SJSA1 (cell line): ENCODE results near the gene PRKACB. TPM values are rescaled to one million over a fixed set of nuclear protein-coding genes. Genes with fewer than 3 reads are reported as not detected.
A peak's percentile ranks its signal among the peaks of the same experiment; 100 is the strongest.
"Not testable (repeated sequence)": the region's sequence is repeated elsewhere in the genome, so short reads cannot be mapped to it uniquely, and the experiment has no call there.

ENCODE experiments used
- DNase-seq, 2 experiments: peaks; one replicate each; pipeline ENCODE4 v3.0.0-alpha.2; 2015 to 2020; ENCODE audit warnings: low spot score in 2 of 2, low read depth in 1 of 2
- H3K27ac ChIP-seq: fragments of 250-450 bp; sonication (Bioruptor Pico); 2 replicates; pipeline ENCODE4 v1.5.1; 2020; ENCODE audit warnings: mild to moderate bottlenecking, moderate library complexity
- H3K27me3 ChIP-seq: fragments of 250-450 bp; sonication (Bioruptor Pico); replicated peaks from 2 replicates; pipeline ENCODE4 v1.5.1; 2020; ENCODE audit warnings: mild to moderate bottlenecking, moderate library complexity
- H3K36me3 ChIP-seq: fragments of 250-450 bp; sonication (Bioruptor Pico); 2 replicates; pipeline ENCODE4 v1.5.1; 2020; ENCODE audit warnings: mild to moderate bottlenecking
- H3K4me1 ChIP-seq: fragments of 250-450 bp; sonication (Bioruptor Pico); replicated peaks from 2 replicates; pipeline ENCODE4 v1.6.1; 2021; ENCODE audit warnings: mild to moderate bottlenecking
- H3K4me3 ChIP-seq: fragments of 250-450 bp; sonication (Bioruptor Pico); 2 replicates; pipeline ENCODE4 v1.5.1; 2020; ENCODE audit warnings: mild to moderate bottlenecking
- H3K9me3 ChIP-seq: fragments of 250-450 bp; sonication (Bioruptor Pico); replicated peaks from 2 replicates; pipeline ENCODE4 v1.5.1; 2020; ENCODE audit warnings: mild to moderate bottlenecking
- total RNA-seq: library from RNA; depleted of rRNA; stranded (reverse); fragments of >200 nt; shearing (Covaris generic); gene quantifications from 2 replicates; pipeline ENCODE4 v1.2.3, GENCODE V29; 2014; rRNA removed

Gene PRKACB
- total RNA-seq, 1 experiment from 2014 or later: 51.7 TPM

DNA sequence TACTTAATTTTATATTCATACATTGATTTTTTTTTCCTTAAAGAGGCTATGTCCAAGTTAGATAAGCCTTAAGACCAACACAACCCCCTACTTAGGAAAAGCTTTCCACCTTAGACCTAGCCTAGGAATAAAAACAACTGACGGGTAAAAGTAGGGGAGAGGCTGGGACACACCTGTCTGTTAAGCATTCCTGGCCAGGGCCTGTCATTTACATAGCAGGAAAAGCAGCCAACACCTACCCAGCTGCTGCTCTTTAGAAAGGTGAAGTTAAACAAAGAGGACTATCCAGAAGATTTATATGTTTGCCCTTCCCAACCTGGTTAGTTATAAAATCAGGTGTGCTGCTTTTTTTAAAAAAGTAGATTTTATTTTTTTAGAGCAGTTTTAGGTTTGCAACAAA, 128.3 kb downstream of the PRKACB start:
- H3K27me3 ChIP-seq: no peaks in the 10 kb centered on the region
- H3K36me3 ChIP-seq: no peaks in the 10 kb centered on the region
- no peak for DNase-seq
- peaks cover 7% of the 10 kb centered on the region for H3K4me1 ChIP-seq
- H3K27ac ChIP-seq: no peak overlapping the region
- no peaks in the 10 kb centered on the region for H3K9me3 ChIP-seq
- no peak overlapping the region for H3K4me3 ChIP-seq

GRCh38 chr1:84277343-84278059, 133.4 kb downstream of the PRKACB start:
- Histone ChIP-seq H3K27me3 (no peaks in the 10 kb centered on the region), H3K9me3 (no peaks in the 10 kb centered on the region), H3K36me3 (no peaks in the 10 kb centered on the region), H3K27ac (no peak overlapping the region), H3K4me3 (no peak overlapping the region), H3K4me1 (no peaks in the 10 kb centered on the region)
- DNase-seq: no peak

GRCh38 chr1:84278905-84279304, 134.8 kb downstream of the PRKACB start:
- no peaks in the 10 kb centered on the region for H3K27me3 ChIP-seq
- H3K27ac ChIP-seq: no peak overlapping the region
- no peaks in the 10 kb centered on the region for H3K9me3 ChIP-seq
- no peak overlapping the region for H3K4me3 ChIP-seq
- DNase-seq: no peak
- H3K36me3 ChIP-seq: no peaks in the 10 kb centered on the region
- H3K4me1 ChIP-seq: no peaks in the 10 kb centered on the region

DNA sequence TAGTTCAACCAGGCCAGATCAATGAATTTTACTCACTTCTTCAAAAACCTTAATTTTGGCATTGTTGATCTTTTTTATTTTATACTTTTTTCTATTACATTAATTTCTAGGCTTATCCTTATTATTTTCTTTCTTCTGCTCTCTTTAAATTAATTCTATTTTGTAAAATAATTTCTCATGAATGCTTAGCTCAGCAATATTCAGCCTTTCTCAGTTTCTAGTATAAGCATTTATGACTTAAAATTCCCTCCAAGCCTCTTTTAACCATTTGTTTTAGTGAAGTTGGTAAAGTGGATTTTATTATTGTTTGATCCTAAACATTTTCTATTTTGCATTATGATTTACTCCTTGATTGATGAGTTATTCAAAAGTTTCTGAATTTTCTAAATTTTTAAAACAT, 136.8 kb downstream of the PRKACB start:
- no peak overlapping the region for H3K4me3 ChIP-seq

GRCh38 chr1:84282780-84283333, 138.8 kb downstream of the PRKACB start:
- Histone ChIP-seq H3K9me3 (no peaks in the 10 kb centered on the region; the same call in 1 of the 2 replicates), H3K4me1 (no peaks in the 10 kb centered on the region), H3K27me3 (no peaks in the 10 kb centered on the region), H3K27ac (no peak overlapping the region), H3K36me3 (no peaks in the 10 kb centered on the region), H3K4me3 (no peak overlapping the region)
- no peak for DNase-seq

More for the DNA sequence above, 136.8 kb downstream of the PRKACB start:
- H3K36me3 ChIP-seq: no peaks in the 10 kb centered on the region
- no peaks in the 10 kb centered on the region for H3K27me3 ChIP-seq
- H3K4me1 ChIP-seq: no peaks in the 10 kb centered on the region
- DNase-seq: no peak
- no peaks in the 10 kb centered on the region for H3K9me3 ChIP-seq
- H3K27ac ChIP-seq: no peak overlapping the region

GRCh38 chr1:84283381-84283780, 139.3 kb downstream of the PRKACB start:
- Histone ChIP-seq H3K9me3 (no peaks in the 10 kb centered on the region; the same call in 1 of the 2 replicates), H3K4me1 (no peaks in the 10 kb centered on the region), H3K36me3 (no peaks in the 10 kb centered on the region), H3K27ac (no peak overlapping the region), H3K4me3 (no peak overlapping the region), H3K27me3 (no peaks in the 10 kb centered on the region)
- DNase-seq: no peak

DNA sequence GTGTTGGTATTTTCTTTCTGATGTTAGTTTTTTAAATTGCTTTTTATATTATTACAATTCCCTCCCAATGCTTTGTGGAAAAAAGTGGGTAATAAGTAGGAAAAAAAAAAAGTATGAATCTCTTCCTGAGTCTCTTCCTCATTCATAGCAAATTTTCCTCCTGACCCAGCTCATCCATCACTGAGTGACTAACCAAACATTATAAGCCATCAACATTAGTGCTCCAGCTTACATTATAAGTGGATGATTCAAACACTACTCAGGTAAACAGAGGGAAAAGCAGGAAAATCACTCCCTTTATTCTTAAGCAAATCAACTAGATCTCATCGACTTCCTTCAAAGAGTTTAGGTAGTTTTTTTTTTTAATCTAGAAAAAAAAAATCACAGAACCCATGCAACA, 142.0 kb downstream of the PRKACB start:
- no peaks in the 10 kb centered on the region for H3K27me3 ChIP-seq
- H3K36me3 ChIP-seq: no peaks in the 10 kb centered on the region
- peaks cover 3% of the 10 kb centered on the region for H3K9me3 ChIP-seq
- H3K27ac ChIP-seq: no peak overlapping the region
- no peak for DNase-seq
- H3K4me3 ChIP-seq: no peak overlapping the region
- no peaks in the 10 kb centered on the region for H3K4me1 ChIP-seq

- not testable (repeated sequence) for H3K27me3 ChIP-seq, H3K27ac ChIP-seq, H3K4me1 ChIP-seq, H3K9me3 ChIP-seq, H3K36me3 ChIP-seq, H3K4me3 ChIP-seq
- DNase-seq: peak in 1 of 2 experiments; percentile 6
Measured at GRCh38 chr1:84287389-84287788, 143.3 kb downstream of the PRKACB start.

Other genes with a start within 250 kb of the PRKACB start
- gene TTLL7, start 145.1 kb upstream of the PRKACB start, total RNA-seq: 5.4 and 9.3 TPM in 2 replicates
- 1.3 TPM in 1 of 2 replicates, not detected in the other for gene SAMD13, start 157.4 kb downstream of the PRKACB start, total RNA-seq